IPS-NIHi7 (cell line): ENCODE measurements around the gene TOX2.

Experiments
- DNase-seq: peaks from one replicate; pipeline ENCODE4 v3.0.0; 2012; ENCODE audit warnings: mixed read lengths; ENCODE audit errors: extremely low spot score

Gene TOX2

GRCh38 chr20:43996240-43996930 is 81.7 kb downstream of the TOX2 start:
- no peak for DNase-seq

- DNase-seq, result no peak
Observed at GRCh38 chr20:43999848-44000247, 85.2 kb downstream of the TOX2 start.

- no peak for DNase-seq
Observed at GRCh38 chr20:44001667-44002596, 87.3 kb downstream of the TOX2 start.

GRCh38 chr20:44002861-44003260 is 88.2 kb downstream of the TOX2 start:
- DNase-seq, result no peak

GRCh38 chr20:44003609-44004008 is 89.0 kb downstream of the TOX2 start:
- no peak for DNase-seq

- DNase-seq, result no peak
Observed at GRCh38 chr20:44004306-44004915, 89.8 kb downstream of the TOX2 start.

- no peak for DNase-seq
Observed at GRCh38 chr20:44005661-44006060, 91.0 kb downstream of the TOX2 start.

- DNase-seq, result no peak
Observed at GRCh38 chr20:44006126-44006525, 91.5 kb downstream of the TOX2 start.

- peak; percentile 28 for DNase-seq
Observed at GRCh38 chr20:44006578-44006977, 91.9 kb downstream of the TOX2 start.

GRCh38 chr20:44008806-44009678 is 94.4 kb downstream of the TOX2 start:
- DNase-seq, result no peak

GRCh38 chr20:44009679-44009992 is 95.0 kb downstream of the TOX2 start:
- DNase-seq, result no peak

GRCh38 chr20:44010162-44010704 is 95.6 kb downstream of the TOX2 start:
- DNase-seq, result no peak

- no peak for DNase-seq
Observed at GRCh38 chr20:44011251-44011940, 96.7 kb downstream of the TOX2 start.

GRCh38 chr20:44012466-44013226 is 98.0 kb downstream of the TOX2 start:
- DNase-seq, result no peak

- DNase-seq, result no peak
Observed at GRCh38 chr20:44014807-44015732, 100.4 kb downstream of the TOX2 start.

- DNase-seq, result no peak
Observed at GRCh38 chr20:44015733-44016103, 101.1 kb downstream of the TOX2 start.

- no peak for DNase-seq
Observed at GRCh38 chr20:44016525-44016924, 101.9 kb downstream of the TOX2 start.

GRCh38 chr20:44017211-44017610 is 102.6 kb downstream of the TOX2 start:
- no peak for DNase-seq

GRCh38 chr20:44017905-44018258 is 103.2 kb downstream of the TOX2 start:
- no peak for DNase-seq
